Endothelial cell of umbilical vein (primary cell): ENCODE results near the gene PLB1.

Source experiments
- CTCF ChIP-seq, 2 donors: IDR thresholded peaks; 1 replicate in 1 of 2; 2 replicates in 1 of 2; pipeline ENCODE4 v1.5.1; 2011; ENCODE audit warnings: low read length in 2 of 2, mild to moderate bottlenecking in 2 of 2, moderate library complexity in 2 of 2, control low read depth in 1 of 2, inconsistent platforms in 1 of 2, low read depth in 1 of 2; ENCODE audit not compliant: insufficient read depth in 1 of 2; ENCODE audit errors: extremely low read depth in 1 of 2
- POLR2A ChIP-seq: IDR thresholded peaks from 2 replicates; pipeline ENCODE4 v1.6.1; 2012; ENCODE audit warnings: low read depth, mild to moderate bottlenecking, control low read depth, low read length

GRCh38 chr2:28648147-28648546, 152.3 kb downstream of the PLB1 start:
- TF ChIP-seq POLR2A (no peak), CTCF (IDR thresholded peaks at IDR 0.05; ENCODE audit: extremely low read depth in 1 of 2, insufficient read depth in 1 of 2, low read depth in 1 of 2, low read length in 2 of 2) (no peak)
